H9 (cell line): ENCODE results near the gene PHOX2B. TPM values are rescaled to one million over a fixed set of nuclear protein-coding genes. Genes with fewer than 3 reads are reported as not detected.

Experiments
- DNase-seq: peaks from one replicate; pipeline ENCODE4 v3.0.0-alpha.2; 2017
- H2AFZ ChIP-seq: one replicate; pipeline ENCODE4 v1.6.1; 2013; ENCODE audit warnings: mild to moderate bottlenecking, low read length, control low read depth, moderate library complexity
- H2AK5ac ChIP-seq: 2 replicates; pipeline ENCODE4 v1.6.1; 2013; ENCODE audit warnings: low read length, control low read depth, mixed read lengths; ENCODE audit not compliant: insufficient read length
- H2BK120ac ChIP-seq: one replicate; pipeline ENCODE4 v1.6.1; 2013; ENCODE audit warnings: low read depth, mild to moderate bottlenecking, low read length, control low read depth, inconsistent platforms; ENCODE audit not compliant: poor library complexity, severe bottlenecking
- H2BK12ac ChIP-seq: 2 replicates; pipeline ENCODE4 v1.6.1; 2013; ENCODE audit warnings: low read length, control low read depth, mixed read lengths, low read depth; ENCODE audit not compliant: insufficient read length
- H2BK15ac ChIP-seq: 2 replicates; pipeline ENCODE4 v1.6.1; 2013; ENCODE audit warnings: low read depth, low read length, control low read depth
- H2BK20ac ChIP-seq: one replicate; pipeline ENCODE4 v1.6.1; 2013; ENCODE audit warnings: low read depth, mild to moderate bottlenecking, low read length, control low read depth, inconsistent platforms; ENCODE audit not compliant: poor library complexity, severe bottlenecking
- H2BK5ac ChIP-seq: 2 replicates; pipeline ENCODE4 v1.6.1; 2013; ENCODE audit warnings: low read length, control low read depth, mixed read lengths; ENCODE audit not compliant: insufficient read length
- H3K14ac ChIP-seq: 2 replicates; pipeline ENCODE4 v1.6.1; 2013; ENCODE audit warnings: low read length, control low read depth; ENCODE audit not compliant: insufficient read depth
- H3K18ac ChIP-seq: 2 replicates; pipeline ENCODE4 v1.6.1; 2013; ENCODE audit warnings: low read depth, mild to moderate bottlenecking, mixed read lengths, low read length, control low read depth; ENCODE audit not compliant: insufficient read length
- H3K23ac ChIP-seq: 2 replicates; pipeline ENCODE4 v1.6.1; 2013; ENCODE audit warnings: low read length, control low read depth, mixed read lengths, low read depth; ENCODE audit not compliant: insufficient read length
- H3K23me2 ChIP-seq: 2 replicates; pipeline ENCODE4 v1.6.1; 2013; ENCODE audit warnings: low read depth, mild to moderate bottlenecking, mixed read lengths, low read length, control low read depth; ENCODE audit not compliant: insufficient read length, poor library complexity, severe bottlenecking
- H3K27ac ChIP-seq: 2 replicates; pipeline ENCODE4 v1.5.1; 2013; ENCODE audit warnings: low read length, control low read depth, mixed read lengths, low read depth; ENCODE audit not compliant: insufficient read length
- H3K27me3 ChIP-seq: 2 replicates; pipeline ENCODE4 v1.6.1; 2013; ENCODE audit warnings: low read length, control low read depth, inconsistent platforms; ENCODE audit not compliant: insufficient read depth
- H3K4ac ChIP-seq: 2 replicates; pipeline ENCODE4 v1.6.1; 2013; ENCODE audit warnings: low read depth, mild to moderate bottlenecking, control low read depth, inconsistent platforms, low read length, moderate library complexity
- H3K4me1 ChIP-seq: 2 replicates; pipeline ENCODE4 v1.6.1; 2013; ENCODE audit warnings: low read length, control low read depth, inconsistent platforms; ENCODE audit not compliant: insufficient read depth
- H3K4me2 ChIP-seq: 2 replicates; pipeline ENCODE4 v1.6.1; 2013; ENCODE audit warnings: low read length, control low read depth, mixed read lengths; ENCODE audit not compliant: insufficient read length, insufficient read depth
- H3K56ac ChIP-seq: 2 replicates; pipeline ENCODE4 v1.6.1; 2013; ENCODE audit warnings: low read depth, mild to moderate bottlenecking, mixed read lengths, low read length, control low read depth; ENCODE audit not compliant: insufficient read length
- H3K79me1 ChIP-seq: 2 replicates; pipeline ENCODE4 v1.6.1; 2013; ENCODE audit warnings: low read depth, mild to moderate bottlenecking, moderate library complexity, low read length, control low read depth, inconsistent platforms; ENCODE audit not compliant: insufficient read depth, poor library complexity, severe bottlenecking
- H3K79me2 ChIP-seq: 2 replicates; pipeline ENCODE4 v1.6.1; 2013; ENCODE audit warnings: low read length, control low read depth, inconsistent platforms; ENCODE audit not compliant: insufficient read depth
- H3K9ac ChIP-seq: 2 replicates; pipeline ENCODE4 v1.6.1; 2013; ENCODE audit warnings: low read length, control low read depth, mixed read lengths; ENCODE audit not compliant: insufficient read length; ENCODE audit errors: extremely low read depth
- H3K9me3 ChIP-seq: one replicate; pipeline ENCODE4 v1.6.1; 2013; ENCODE audit warnings: low read depth, low read length, inconsistent platforms; ENCODE audit not compliant: control insufficient read depth
- H3T11ph ChIP-seq: one replicate; pipeline ENCODE4 v1.6.1; 2013; ENCODE audit warnings: mild to moderate bottlenecking, low read length, control low read depth, inconsistent platforms
- H4K20me1 ChIP-seq: one replicate; pipeline ENCODE4 v1.6.1; 2013; ENCODE audit not compliant: control insufficient read depth, insufficient read length, insufficient read depth
- H4K5ac ChIP-seq: 2 replicates; pipeline ENCODE4 v1.6.1; 2013; ENCODE audit warnings: low read depth, mild to moderate bottlenecking, mixed read lengths, low read length, control low read depth; ENCODE audit not compliant: insufficient read length
- H4K8ac ChIP-seq: replicated peaks from 2 replicates; pipeline ENCODE4 v1.6.1; 2013; ENCODE audit warnings: low read length, control low read depth, mixed read lengths, low read depth; ENCODE audit not compliant: insufficient read length
- H4K91ac ChIP-seq: 2 replicates; pipeline ENCODE4 v1.6.1; 2013; ENCODE audit warnings: low read depth, mild to moderate bottlenecking, moderate library complexity, mixed read lengths, low read length, control low read depth; ENCODE audit not compliant: insufficient read length
- H3K27ac Mint-ChIP-seq, 3 experiments: 2 replicates in 2 of 3; 3 replicates in 1 of 3; pipeline ENCODE4 v1.8.0; 2020 to 2021; ENCODE audit warnings: mixed read lengths in 3 of 3, mild to moderate bottlenecking in 1 of 3, moderate library complexity in 1 of 3
- H3K27me3 Mint-ChIP-seq: 2 replicates; pipeline ENCODE4 v1.8.0; 2021; ENCODE audit warnings: low read depth, mild to moderate bottlenecking, moderate library complexity, mixed read lengths
- H3K36me3 Mint-ChIP-seq, 3 experiments: 2 replicates in 2 of 3; 3 replicates in 1 of 3; pipeline ENCODE4 v1.8.0; 2020 to 2021; ENCODE audit warnings: low read depth in 3 of 3, mixed read lengths in 3 of 3; ENCODE audit not compliant: insufficient read depth in 1 of 3
- H3K4me1 Mint-ChIP-seq, 2 experiments: 2 replicates each; pipeline ENCODE4 v1.8.0; 2020; ENCODE audit warnings: mixed read lengths in 2 of 2
- H3K4me3 Mint-ChIP-seq, 2 experiments: 2 replicates in 1 of 2; 3 replicates in 1 of 2; pipeline ENCODE4 v1.8.0; 2020 to 2021; ENCODE audit warnings: mild to moderate bottlenecking in 2 of 2, mixed read lengths in 2 of 2, moderate library complexity in 1 of 2
- H3K9me3 Mint-ChIP-seq, 2 experiments: 2 replicates in 1 of 2; 3 replicates in 1 of 2; pipeline ENCODE4 v1.8.0; 2020; ENCODE audit warnings: mild to moderate bottlenecking in 2 of 2, mixed read lengths in 2 of 2, moderate library complexity in 1 of 2
- CTCF ChIP-seq: fragments of 200-600 bp; sonication (generic); conservative IDR thresholded peaks from 3 replicates; pipeline ENCODE4 v1.8.0; 2021; ENCODE audit warnings: antibody characterized with exemption, mild to moderate bottlenecking
- WGBS: extraction: QIAGEN DNeasy Blood & Tissue Kit; methylation state at CpG from one replicate; pipeline ENCODE4 v1.1.7; 2013; ENCODE audit warnings: missing lambda C conversion rate, low lambda C conversion rate, mixed read lengths; ENCODE audit not compliant: insufficient read length; ENCODE audit errors: extremely low coverage; 5-methylcytosine and 5-hydroxymethylcytosine counted together
- total RNA-seq: library from RNA; stranded (reverse); gene quantifications from 2 replicates; pipeline ENCODE4 v1.2.1, GENCODE V29; 2021

PHOX2B gene
- total RNA-seq, 1 experiment from 2014 or later = not detected

GRCh38 chr4:41703785-41704184 is 44.7 kb downstream of the PHOX2B start:
- no peaks in the 10 kb centered on the region for H3K9me3 ChIP-seq
- H4K8ac ChIP-seq = no peak overlapping the region
- H3K79me2 ChIP-seq = no peaks in the 10 kb centered on the region
- no peak overlapping the region for H2BK5ac ChIP-seq
- no peak overlapping the region for H3K4me2 ChIP-seq
- H3K18ac ChIP-seq = no peak overlapping the region
- H4K5ac ChIP-seq = no peak overlapping the region
- H2AFZ ChIP-seq = no peak overlapping the region
- no peak overlapping the region for H3K56ac ChIP-seq
- no peak overlapping the region for H2BK15ac ChIP-seq
- Mint-ChIP-seq H3K4me1 (no peaks in the 10 kb centered on the region), H3K27ac (no peak overlapping the region), H3K27me3 (peaks cover 66% of the 10 kb centered on the region), H3K9me3 (no peaks in the 10 kb centered on the region), H3K4me3 (no peak overlapping the region), H3K36me3 (no peaks in the 10 kb centered on the region)
- no peak for TF ChIP-seq CTCF
- no CpG with 5 or more reads among the region's 3 CpGs for WGBS
- no peak overlapping the region for H2BK12ac ChIP-seq
- no peaks in the 10 kb centered on the region for H3K79me1 ChIP-seq
- no peak overlapping the region for H3K14ac ChIP-seq
- H4K20me1 ChIP-seq = no peaks in the 10 kb centered on the region
- no peak overlapping the region for H3T11ph ChIP-seq
- no peak overlapping the region for H3K9ac ChIP-seq
- H3K27me3 ChIP-seq = no peaks in the 10 kb centered on the region
- no peak overlapping the region for H3K23ac ChIP-seq
- H2BK20ac ChIP-seq = no peak overlapping the region
- DNase-seq = no peak
- no peaks in the 10 kb centered on the region for H3K23me2 ChIP-seq
- H3K4me1 ChIP-seq = no peaks in the 10 kb centered on the region
- no peak overlapping the region for H4K91ac ChIP-seq
- no peak overlapping the region for H2AK5ac ChIP-seq
- H3K4ac ChIP-seq = no peak overlapping the region
- H2BK120ac ChIP-seq = no peak overlapping the region
- H3K27ac ChIP-seq = no peak overlapping the region
